HEK293 (cell line): ENCODE data around the gene ZNF234.
A peak's percentile ranks its signal among the peaks of the same experiment; 100 is the strongest.

Experiments
- CTCF ChIA-PET: fragments of 350-600 bp; formaldehyde crosslinking; extraction: SDS; loops from one replicate; lab custom pipeline; 2021; ENCODE audit warnings: antibody characterized with exemption; lab: Yijun Ruan, JAX
- POLR2A ChIA-PET: fragments of 300-600 bp; formaldehyde crosslinking; extraction: SDS; loops from one replicate; lab custom pipeline; 2020; ENCODE audit warnings: antibody characterized with exemption, inconsistent platforms; lab: Yijun Ruan, JAX
- H3K27ac ChIP-seq: fragments of 200-500 bp; sonication (Bioruptor generic); 2 replicates; pipeline ENCODE4 v1.5.1; 2014; ENCODE audit warnings: low read depth, low read length, control low read depth, inconsistent platforms; ENCODE audit errors: extremely low read depth
- H3K36me3 ChIP-seq, 2 experiments: fragments of 200-500 bp in 1 of 2; sonication (Bioruptor generic) in 1 of 2; 1 replicate in 1 of 2; 2 replicates in 1 of 2; pipeline ENCODE4 v1.5.1; 2014 to 2017; ENCODE audit warnings: inconsistent platforms in 2 of 2, low read length in 2 of 2; ENCODE audit not compliant: control insufficient read depth in 2 of 2, insufficient read depth in 1 of 2
- H3K4me1 ChIP-seq: fragments of 200-500 bp; sonication (Bioruptor generic); 2 replicates; pipeline ENCODE4 v1.5.1; 2014; ENCODE audit warnings: mild to moderate bottlenecking, low read length, inconsistent platforms; ENCODE audit not compliant: control insufficient read depth, insufficient read depth
- H3K4me3 ChIP-seq: 2 replicates; pipeline ENCODE4 v1.5.1; 2011; ENCODE audit warnings: low read depth, mild to moderate bottlenecking, control low read depth, low read length, moderate library complexity
- H3K9me3 ChIP-seq: fragments of 200-500 bp; sonication (Bioruptor generic); 2 replicates; pipeline ENCODE4 v1.5.1; 2014; ENCODE audit warnings: low read depth, low read length, inconsistent platforms; ENCODE audit not compliant: control insufficient read depth, insufficient read depth
- GLIS2 ChIP-seq: fragments of 450-650 bp; formaldehyde crosslinking; IDR thresholded peaks from 2 replicates; pipeline ENCODE4 v1.5.1; 2016; ENCODE audit warnings: missing biosample characterization, missing genetic modification characterization
- MZF1 ChIP-seq: fragments of 450-650 bp; formaldehyde crosslinking; IDR thresholded peaks from 2 replicates; pipeline ENCODE4 v1.5.1; 2017; ENCODE audit warnings: missing biosample characterization, missing genetic modification characterization, borderline replicate concordance
- ZBTB17 ChIP-seq: fragments of 450-650 bp; formaldehyde crosslinking; IDR thresholded peaks from 2 replicates; pipeline ENCODE4 v1.5.1; 2016; ENCODE audit warnings: missing biosample characterization, missing genetic modification characterization
- ZEB2 ChIP-seq: fragments of 450-650 bp; formaldehyde crosslinking; IDR thresholded peaks from 2 replicates; pipeline ENCODE4 v1.5.1; 2016; ENCODE audit warnings: missing biosample characterization, missing genetic modification characterization
- ZNF10 ChIP-seq: fragments of 450-650 bp; formaldehyde crosslinking; IDR thresholded peaks from 2 replicates; pipeline ENCODE4 v1.5.1; 2017; ENCODE audit warnings: missing biosample characterization, missing genetic modification characterization
- ZNF146 ChIP-seq: fragments of 450-650 bp; formaldehyde crosslinking; IDR thresholded peaks from 2 replicates; pipeline ENCODE4 v1.5.1; 2016; ENCODE audit warnings: missing biosample characterization, missing genetic modification characterization
- ZNF366 ChIP-seq: fragments of 450-650 bp; formaldehyde crosslinking; conservative IDR thresholded peaks from 2 replicates; pipeline ENCODE4 v1.5.1; 2016; ENCODE audit warnings: missing biosample characterization, missing genetic modification characterization
- ZNF473 ChIP-seq: fragments of 450-650 bp; formaldehyde crosslinking; IDR thresholded peaks from 2 replicates; pipeline ENCODE4 v1.5.1; 2017; ENCODE audit warnings: missing biosample characterization, missing genetic modification characterization
- ZNF501 ChIP-seq: fragments of 450-650 bp; formaldehyde crosslinking; IDR thresholded peaks from 2 replicates; pipeline ENCODE4 v1.5.1; 2016; ENCODE audit warnings: missing biosample characterization, missing genetic modification characterization
- ZNF529 ChIP-seq: fragments of 450-650 bp; formaldehyde crosslinking; IDR thresholded peaks from 2 replicates; pipeline ENCODE4 v1.5.1; 2017; ENCODE audit warnings: missing genetic modification characterization, missing biosample characterization; ENCODE audit not compliant: insufficient replicate concordance
- ZNF548 ChIP-seq: fragments of 450-650 bp; formaldehyde crosslinking; IDR thresholded peaks from 2 replicates; pipeline ENCODE4 v1.5.1; 2016; ENCODE audit warnings: missing biosample characterization, missing genetic modification characterization
- ZNF560 ChIP-seq: fragments of 450-650 bp; formaldehyde crosslinking; IDR thresholded peaks from 2 replicates; pipeline ENCODE4 v1.5.1; 2017; ENCODE audit warnings: missing biosample characterization, missing genetic modification characterization, borderline replicate concordance
- ZNF561 ChIP-seq: fragments of 450-650 bp; IDR thresholded peaks from 2 replicates; pipeline ENCODE4 v1.5.1; 2018; ENCODE audit warnings: missing biosample characterization, missing genetic modification characterization, borderline replicate concordance
- ZNF777 ChIP-seq: fragments of 450-650 bp; formaldehyde crosslinking; IDR thresholded peaks from 2 replicates; pipeline ENCODE4 v1.5.1; 2017; ENCODE audit warnings: missing biosample characterization, missing genetic modification characterization, borderline replicate concordance
- ZNF843 ChIP-seq: fragments of 450-650 bp; formaldehyde crosslinking; IDR thresholded peaks from 2 replicates; pipeline ENCODE4 v1.5.1; 2016; ENCODE audit warnings: missing biosample characterization, missing genetic modification characterization
- ZSCAN30 ChIP-seq: fragments of 450-650 bp; IDR thresholded peaks from 2 replicates; pipeline ENCODE4 v1.5.1; 2018; ENCODE audit warnings: missing biosample characterization, mild to moderate bottlenecking, missing genetic modification characterization, moderate library complexity
- TF ChIP-seq, protein P1 (sequence below): fragments of 450-650 bp; formaldehyde crosslinking; IDR thresholded peaks from 2 replicates; pipeline ENCODE4 v1.5.1; 2016; ENCODE audit warnings: missing biosample characterization, missing genetic modification characterization
- TF ChIP-seq, protein P2 (sequence below): fragments of 450-650 bp; formaldehyde crosslinking; IDR thresholded peaks from 2 replicates; pipeline ENCODE4 v1.5.1; 2016; ENCODE audit warnings: missing biosample characterization, missing genetic modification characterization
- TF ChIP-seq, protein P3 (sequence below): fragments of 450-650 bp; formaldehyde crosslinking; IDR thresholded peaks from 2 replicates; pipeline ENCODE4 v1.5.1; 2017; ENCODE audit warnings: missing biosample characterization, missing genetic modification characterization
- TF ChIP-seq, protein P4 (sequence below): fragments of 450-650 bp; formaldehyde crosslinking; IDR thresholded peaks from 2 replicates; pipeline ENCODE4 v1.5.1; 2016; ENCODE audit warnings: missing biosample characterization, missing genetic modification characterization

The ZNF234 gene

DNA sequence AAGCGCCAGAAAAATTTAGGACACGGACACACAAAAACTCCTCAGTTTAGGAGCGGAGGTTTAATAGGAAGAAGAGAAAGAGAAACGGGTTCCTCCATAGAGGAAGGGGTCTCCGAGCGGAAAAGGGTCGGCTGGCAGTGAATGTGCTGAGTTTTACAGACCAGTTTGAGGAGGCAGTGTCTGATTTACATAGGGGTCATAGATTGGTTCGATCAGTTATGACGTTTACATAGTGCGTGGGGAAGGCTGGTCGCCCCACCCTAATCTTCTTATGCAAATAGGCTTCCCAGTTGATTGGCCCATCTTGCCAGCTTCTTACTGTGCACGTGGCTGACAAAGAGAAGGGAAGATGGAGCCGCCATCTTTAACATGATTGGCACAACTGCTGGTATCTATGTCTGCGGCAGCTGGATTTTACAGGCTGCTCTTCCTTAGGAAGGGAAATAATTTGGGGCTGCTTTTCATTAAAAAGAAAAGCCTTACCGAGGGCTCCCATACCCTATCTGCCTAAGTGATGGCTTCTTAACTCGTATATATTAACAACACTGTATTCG, 29.4 kb upstream of the ZNF234 start (continued):
- TF ChIP-seq, protein P1, sequence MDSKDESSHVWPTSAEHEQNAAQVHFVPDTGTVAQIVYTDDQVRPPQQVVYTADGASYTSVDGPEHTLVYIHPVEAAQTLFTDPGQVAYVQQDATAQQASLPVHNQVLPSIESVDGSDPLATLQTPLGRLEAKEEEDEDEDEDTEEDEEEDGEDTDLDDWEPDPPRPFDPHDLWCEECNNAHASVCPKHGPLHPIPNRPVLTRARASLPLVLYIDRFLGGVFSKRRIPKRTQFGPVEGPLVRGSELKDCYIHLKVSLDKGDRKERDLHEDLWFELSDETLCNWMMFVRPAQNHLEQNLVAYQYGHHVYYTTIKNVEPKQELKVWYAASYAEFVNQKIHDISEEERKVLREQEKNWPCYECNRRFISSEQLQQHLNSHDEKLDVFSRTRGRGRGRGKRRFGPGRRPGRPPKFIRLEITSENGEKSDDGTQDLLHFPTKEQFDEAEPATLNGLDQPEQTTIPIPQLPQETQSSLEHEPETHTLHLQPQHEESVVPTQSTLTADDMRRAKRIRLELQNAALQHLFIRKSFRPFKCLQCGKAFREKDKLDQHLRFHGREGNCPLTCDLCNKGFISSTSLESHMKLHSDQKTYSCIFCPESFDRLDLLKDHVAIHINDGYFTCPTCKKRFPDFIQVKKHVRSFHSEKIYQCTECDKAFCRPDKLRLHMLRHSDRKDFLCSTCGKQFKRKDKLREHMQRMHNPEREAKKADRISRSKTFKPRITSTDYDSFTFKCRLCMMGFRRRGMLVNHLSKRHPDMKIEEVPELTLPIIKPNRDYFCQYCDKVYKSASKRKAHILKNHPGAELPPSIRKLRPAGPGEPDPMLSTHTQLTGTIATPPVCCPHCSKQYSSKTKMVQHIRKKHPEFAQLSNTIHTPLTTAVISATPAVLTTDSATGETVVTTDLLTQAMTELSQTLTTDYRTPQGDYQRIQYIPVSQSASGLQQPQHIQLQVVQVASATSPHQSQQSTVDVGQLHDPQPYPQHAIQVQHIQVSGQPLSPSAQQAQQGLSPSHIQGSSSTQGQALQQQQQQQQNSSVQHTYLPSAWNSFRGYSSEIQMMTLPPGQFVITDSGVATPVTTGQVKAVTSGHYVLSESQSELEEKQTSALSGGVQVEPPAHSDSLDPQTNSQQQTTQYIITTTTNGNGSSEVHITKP (tag by site-specific recombination): peak; percentile 72
- TF ChIP-seq ZBTB17 (tag by site-specific recombination) (peak; percentile 88), ZNF843 (tag by site-specific recombination) (no peak; the same call in 1 of the 2 replicates)

DNA sequence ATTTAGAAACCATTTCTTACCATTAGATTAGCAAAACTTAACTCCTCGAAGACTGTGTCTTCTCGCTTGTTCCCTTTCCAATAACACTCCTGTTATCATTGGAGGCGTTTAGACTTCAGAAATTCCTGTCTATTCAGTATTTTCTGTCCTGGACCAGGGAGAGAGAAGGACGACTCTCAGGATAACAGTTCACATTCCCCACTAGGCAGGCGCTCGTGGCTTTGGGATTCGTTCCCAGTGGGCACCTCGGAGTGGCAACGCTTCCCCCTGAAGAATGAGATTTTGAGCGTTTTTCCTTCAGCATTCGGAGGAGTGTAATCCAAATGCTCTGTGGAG, 28.6 kb upstream of the ZNF234 start:
- peaks cover 32 to 64% of the 10 kb centered on the region in 2 experiments for H3K36me3 ChIP-seq
- H3K27ac ChIP-seq: peak overlapping the region; percentile 81
- H3K9me3 ChIP-seq: peaks cover 31% of the 10 kb centered on the region
- TF ChIP-seq ZNF561 (peak; percentile 54; the same call in 1 of the 2 replicates), ZNF366 (peak; percentile 87), MZF1 (tag by site-specific recombination) (peak; percentile 76; the same call in 1 of the 2 replicates), ZNF501 (tag by site-specific recombination) (peak; percentile 29; the same call in 1 of the 2 replicates), ZNF560 (no peak), ZSCAN30 (tag by site-specific recombination) (0 out of 2 replicates have a peak, but pooled peaks have one; percentile 1)
- TF ChIP-seq, protein P2, sequence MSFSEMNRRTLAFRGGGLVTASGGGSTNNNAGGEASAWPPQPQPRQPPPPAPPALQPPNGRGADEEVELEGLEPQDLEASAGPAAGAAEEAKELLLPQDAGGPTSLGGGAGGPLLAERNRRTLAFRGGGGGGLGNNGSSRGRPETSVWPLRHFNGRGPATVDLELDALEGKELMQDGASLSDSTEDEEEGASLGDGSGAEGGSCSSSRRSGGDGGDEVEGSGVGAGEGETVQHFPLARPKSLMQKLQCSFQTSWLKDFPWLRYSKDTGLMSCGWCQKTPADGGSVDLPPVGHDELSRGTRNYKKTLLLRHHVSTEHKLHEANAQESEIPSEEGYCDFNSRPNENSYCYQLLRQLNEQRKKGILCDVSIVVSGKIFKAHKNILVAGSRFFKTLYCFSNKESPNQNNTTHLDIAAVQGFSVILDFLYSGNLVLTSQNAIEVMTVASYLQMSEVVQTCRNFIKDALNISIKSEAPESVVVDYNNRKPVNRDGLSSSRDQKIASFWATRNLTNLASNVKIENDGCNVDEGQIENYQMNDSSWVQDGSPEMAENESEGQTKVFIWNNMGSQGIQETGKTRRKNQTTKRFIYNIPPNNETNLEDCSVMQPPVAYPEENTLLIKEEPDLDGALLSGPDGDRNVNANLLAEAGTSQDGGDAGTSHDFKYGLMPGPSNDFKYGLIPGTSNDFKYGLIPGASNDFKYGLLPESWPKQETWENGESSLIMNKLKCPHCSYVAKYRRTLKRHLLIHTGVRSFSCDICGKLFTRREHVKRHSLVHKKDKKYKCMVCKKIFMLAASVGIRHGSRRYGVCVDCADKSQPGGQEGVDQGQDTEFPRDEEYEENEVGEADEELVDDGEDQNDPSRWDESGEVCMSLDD (tag by site-specific recombination): no peak
- TF ChIP-seq, protein P3, sequence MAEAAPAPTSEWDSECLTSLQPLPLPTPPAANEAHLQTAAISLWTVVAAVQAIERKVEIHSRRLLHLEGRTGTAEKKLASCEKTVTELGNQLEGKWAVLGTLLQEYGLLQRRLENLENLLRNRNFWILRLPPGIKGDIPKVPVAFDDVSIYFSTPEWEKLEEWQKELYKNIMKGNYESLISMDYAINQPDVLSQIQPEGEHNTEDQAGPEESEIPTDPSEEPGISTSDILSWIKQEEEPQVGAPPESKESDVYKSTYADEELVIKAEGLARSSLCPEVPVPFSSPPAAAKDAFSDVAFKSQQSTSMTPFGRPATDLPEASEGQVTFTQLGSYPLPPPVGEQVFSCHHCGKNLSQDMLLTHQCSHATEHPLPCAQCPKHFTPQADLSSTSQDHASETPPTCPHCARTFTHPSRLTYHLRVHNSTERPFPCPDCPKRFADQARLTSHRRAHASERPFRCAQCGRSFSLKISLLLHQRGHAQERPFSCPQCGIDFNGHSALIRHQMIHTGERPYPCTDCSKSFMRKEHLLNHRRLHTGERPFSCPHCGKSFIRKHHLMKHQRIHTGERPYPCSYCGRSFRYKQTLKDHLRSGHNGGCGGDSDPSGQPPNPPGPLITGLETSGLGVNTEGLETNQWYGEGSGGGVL: peak; percentile 12; the same call in 1 of the 2 replicates
- H3K4me1 ChIP-seq: peaks cover 14% of the 10 kb centered on the region
- ChIA-PET POLR2A (interaction anchor here (0.6 to 3.5 kb wide), 14 partner anchors 10 to 461 kb away, joined by 3 to 33 read pairs (median 6); partner anchors contain the start of genes ZNF221, ZNF223, ZNF224 and ZNF226), CTCF (no interaction called here)
- peak overlapping the region; percentile 59 for H3K4me3 ChIP-seq

DNA sequence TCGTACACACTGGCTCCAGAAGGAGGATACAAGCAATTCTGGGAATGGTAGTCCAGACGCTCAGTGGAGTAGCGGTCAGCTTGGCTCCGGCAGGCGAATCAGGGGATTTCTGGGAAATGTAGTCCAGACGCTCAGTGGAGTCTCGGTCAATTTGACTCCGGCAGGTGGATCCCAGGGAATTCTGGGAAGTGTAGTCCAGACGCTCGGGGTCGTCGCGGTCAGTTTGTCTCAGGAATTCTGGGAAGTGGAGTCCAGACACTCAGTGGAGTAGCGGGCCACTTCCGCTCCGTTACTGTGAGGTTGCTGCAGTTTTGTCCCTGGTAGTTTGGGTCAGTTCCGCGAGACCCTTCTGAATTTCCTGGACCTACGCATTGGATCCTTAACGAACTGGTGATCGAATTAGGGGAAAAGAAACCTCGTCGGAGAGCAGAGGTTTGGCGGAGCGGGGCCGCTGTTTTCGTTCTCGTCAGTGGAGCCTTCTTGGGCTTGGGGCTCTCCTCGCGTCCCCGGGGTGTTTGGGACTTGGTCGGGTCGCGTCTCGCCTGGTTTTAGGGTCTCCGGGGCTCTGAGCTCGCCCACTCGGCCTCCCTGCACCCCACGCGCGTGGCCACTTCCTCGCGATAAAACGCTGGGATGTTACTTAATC, 28.1 kb upstream of the ZNF234 start, which contains the start of gene ZNF225:
Gene ZNF225 (plus strand): TSS at position 262 of the 646 bp plus-strand sequence. CDS start 2,429 bp downstream, outside the sequence.
- Histone ChIP-seq H3K9me3 (peaks cover 26% of the 10 kb centered on the region), H3K4me3 (peak within 1 kb of the TSS; percentile 59), H3K4me1 (peaks cover 14% of the 10 kb centered on the region), H3K27ac (peak within 1 kb of the TSS; percentile 81), H3K36me3 (peaks cover 32 to 64% of the 10 kb centered on the region in 2 experiments)
- CTCF ChIA-PET: interaction anchor here (1.0 to 1.2 kb wide), 4 partner anchors 11 to 100 kb away, joined by 3 to 4 read pairs (median 3); partner anchors contain the start of gene ZNF227
- POLR2A ChIA-PET: interaction anchor here (0.6 to 3.5 kb wide), 17 partner anchors 10 to 461 kb away, joined by 3 to 33 read pairs (median 5); partner anchors contain the start of genes ZNF221, ZNF223, ZNF224 and ZNF226
- TF ChIP-seq ZNF548 (tag by site-specific recombination) (no peak), ZSCAN30 (tag by site-specific recombination) (peak; percentile 41; the same call in 1 of the 2 replicates), GLIS2 (tag by site-specific recombination) (no peak), ZNF529 (tag by site-specific recombination) (no peak), ZNF10 (no peak), ZNF473 (tag by site-specific recombination) (no peak), ZNF777 (tag by site-specific recombination) (no peak; the same call in 1 of the 2 replicates), ZEB2 (peak; percentile 98), ZNF146 (no peak)
- TF ChIP-seq, protein P4, sequence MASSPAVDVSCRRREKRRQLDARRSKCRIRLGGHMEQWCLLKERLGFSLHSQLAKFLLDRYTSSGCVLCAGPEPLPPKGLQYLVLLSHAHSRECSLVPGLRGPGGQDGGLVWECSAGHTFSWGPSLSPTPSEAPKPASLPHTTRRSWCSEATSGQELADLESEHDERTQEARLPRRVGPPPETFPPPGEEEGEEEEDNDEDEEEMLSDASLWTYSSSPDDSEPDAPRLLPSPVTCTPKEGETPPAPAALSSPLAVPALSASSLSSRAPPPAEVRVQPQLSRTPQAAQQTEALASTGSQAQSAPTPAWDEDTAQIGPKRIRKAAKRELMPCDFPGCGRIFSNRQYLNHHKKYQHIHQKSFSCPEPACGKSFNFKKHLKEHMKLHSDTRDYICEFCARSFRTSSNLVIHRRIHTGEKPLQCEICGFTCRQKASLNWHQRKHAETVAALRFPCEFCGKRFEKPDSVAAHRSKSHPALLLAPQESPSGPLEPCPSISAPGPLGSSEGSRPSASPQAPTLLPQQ: peak; percentile 78
